GM12878 (cell line): ENCODE data around the gene NTM. TPM values are rescaled to one million over a fixed set of nuclear protein-coding genes. Genes with fewer than 3 reads are reported as not detected.

Experiments used
- ATAC-seq: fragments of 200-7000 bp; cut with Tn5 transposase; 3 replicates; pipeline ENCODE4 v1.9.1; 2020; ENCODE audit warnings: mild to moderate bottlenecking, moderate library complexity
- BruUV-seq: library from RNA; stranded (reverse); fragments of 400-500 nt; replicated peaks from 2 replicates; lab custom pipeline; 2021; lab: Mats Ljungman, UMichigan
- CTCF ChIA-PET: fragments of 300-600 bp; sonication (Branson Sonifier 250); formaldehyde crosslinking; extraction: SDS; loops from one replicate; lab custom pipeline; 2021; ENCODE audit warnings: inconsistent platforms; lab: Yijun Ruan, JAX
- POLR2A ChIA-PET: fragments of 350-600 bp; formaldehyde crosslinking; extraction: SDS; loops from one replicate; lab custom pipeline; 2021; ENCODE audit warnings: inconsistent platforms; lab: Charles Lee
- RAD21 ChIA-PET: fragments of 300-600 bp; sonication (Branson Sonifier 250); formaldehyde crosslinking; loops from one replicate; lab custom pipeline; 2023; ENCODE audit warnings: antibody characterized with exemption; ENCODE audit not compliant: unreplicated experiment; lab: Charles Lee
- SMC1A ChIA-PET: fragments of 300-600 bp; sonication (Branson Sonifier 250); formaldehyde crosslinking; loops from one replicate; lab custom pipeline; 2023; ENCODE audit not compliant: unreplicated experiment, uncharacterized antibody; lab: Charles Lee
- DNase-seq: peaks from one replicate; pipeline ENCODE4 v3.0.0-alpha.2; 2011; ENCODE audit warnings: low read depth, low spot score
- FAIRE-seq: peaks from 3 replicates; lab custom pipeline; 2011; peaks lifted over from hg19 to GRCh38; lab: Jason Lieb, UNC
- H2AFZ ChIP-seq: 2 replicates; pipeline ENCODE4 v1.6.0; 2011; ENCODE audit warnings: low read depth, low read length, control low read depth; ENCODE audit not compliant: control insufficient read depth
- H3K27ac ChIP-seq: 2 replicates; pipeline ENCODE4 v1.5.1; 2011; ENCODE audit warnings: control low read depth; ENCODE audit not compliant: control insufficient read depth, insufficient read depth
- H3K27me3 ChIP-seq, 2 experiments: replicated peaks in 1 of 2; 2 replicates each; pipeline versions ENCODE4 v1.6.0 to v1.6.1; 2011; ENCODE audit warnings: low read length in 1 of 2; ENCODE audit not compliant: control insufficient read depth in 2 of 2, insufficient read depth in 2 of 2
- H3K36me3 ChIP-seq, 2 experiments: 2 replicates each; pipeline ENCODE4 v1.5.1; 2011; ENCODE audit warnings: low read length in 1 of 2; ENCODE audit not compliant: control insufficient read depth in 2 of 2, insufficient read depth in 2 of 2
- H3K4me1 ChIP-seq: 2 replicates; pipeline ENCODE4 v1.6.1; 2011; ENCODE audit warnings: mild to moderate bottlenecking, low read length, moderate library complexity, mixed read lengths; ENCODE audit not compliant: control insufficient read depth, insufficient read depth
- H3K4me2 ChIP-seq: 2 replicates; pipeline ENCODE4 v1.6.0; 2011; ENCODE audit warnings: control low read depth; ENCODE audit not compliant: control insufficient read depth, insufficient read depth
- H3K4me3 ChIP-seq: fragments of 200-600 bp; sonication (generic); 2 replicates; pipeline ENCODE4 v1.5.1; 2016
- H3K79me2 ChIP-seq: 2 replicates; pipeline ENCODE4 v1.6.0; 2011; ENCODE audit warnings: low read length; ENCODE audit not compliant: control insufficient read depth, insufficient read depth
- H3K9ac ChIP-seq: 2 replicates; pipeline ENCODE4 v1.8.0; 2011; ENCODE audit warnings: low read length, control low read depth, mixed read lengths; ENCODE audit not compliant: control insufficient read depth, insufficient read depth
- H3K9me3 ChIP-seq: replicated peaks from 3 replicates; pipeline ENCODE4 v1.5.1; 2011; ENCODE audit warnings: mild to moderate bottlenecking, low read length; ENCODE audit not compliant: control insufficient read depth, insufficient read depth
- H4K20me1 ChIP-seq: 2 replicates; pipeline ENCODE4 v1.6.0; 2011; ENCODE audit not compliant: control insufficient read depth, insufficient read depth
- BHLHE40 ChIP-seq, 2 experiments: fragments of 450-650 bp in 1 of 2; IDR thresholded peaks; 2 replicates each; pipeline ENCODE4 v1.6.1; 2011 to 2017; ENCODE audit warnings: low read depth in 2 of 2, borderline replicate concordance in 1 of 2, improper control_type of control experiment in 1 of 2, low read length in 1 of 2, mild to moderate bottlenecking in 1 of 2
- CHD4 ChIP-seq: fragments of 200-600 bp; sonication (generic); IDR thresholded peaks from 2 replicates; pipeline ENCODE4 v1.6.1; 2016; ENCODE audit warnings: mild to moderate bottlenecking
- E2F4 ChIP-seq: IDR thresholded peaks from 2 replicates; pipeline ENCODE4 v1.6.1; 2012; ENCODE audit warnings: low read depth, low read length, improper control_type of control experiment
- HDGF ChIP-seq: fragments of 450-650 bp; IDR thresholded peaks from 2 replicates; pipeline ENCODE4 v1.6.1; 2016; ENCODE audit warnings: antibody characterized with exemption
- JUNB ChIP-seq: IDR thresholded peaks from 2 replicates; pipeline ENCODE4 v1.6.1; 2016; ENCODE audit warnings: antibody characterized with exemption, mild to moderate bottlenecking
- PAX5 ChIP-seq: IDR thresholded peaks from 2 replicates; pipeline ENCODE4 v1.6.1; 2011; ENCODE audit warnings: low read depth, low read length, borderline replicate concordance
- PAX8 ChIP-seq: fragments of 450-650 bp; IDR thresholded peaks from 2 replicates; pipeline ENCODE4 v1.6.1; 2017; ENCODE audit warnings: mild to moderate bottlenecking, moderate library complexity
- POLR2A ChIP-seq: IDR thresholded peaks from 2 replicates; pipeline ENCODE4 v1.6.1; 2011; ENCODE audit warnings: low read depth, mild to moderate bottlenecking, low read length
- SMC3 ChIP-seq: IDR thresholded peaks from 2 replicates; pipeline ENCODE4 v1.6.1; 2011; ENCODE audit warnings: low read length, improper control_type of control experiment, borderline replicate concordance
- TAF1 ChIP-seq: IDR thresholded peaks from 2 replicates; pipeline ENCODE4 v1.6.1; 2011; ENCODE audit warnings: mild to moderate bottlenecking, low read depth, low read length, borderline replicate concordance
- ZNF207 ChIP-seq: fragments of 450-650 bp; IDR thresholded peaks from 2 replicates; pipeline ENCODE4 v1.6.1; 2014; ENCODE audit warnings: antibody characterized with exemption, mild to moderate bottlenecking, borderline replicate concordance
- ZNF274 ChIP-seq: IDR thresholded peaks from one replicate; pipeline ENCODE4 v1.8.0; 2011; ENCODE audit not compliant: insufficient read length, insufficient read depth
- WGBS: methylation state at CpG from one replicate; pipeline ENCODE4 v1.1.6; 2016; ENCODE audit warnings: low lambda C conversion rate; ENCODE audit not compliant: insufficient replicate concordance, insufficient coverage; ENCODE audit errors: missing lambda C conversion rate; 5-methylcytosine and 5-hydroxymethylcytosine counted together
- in situ Hi-C: fragments of 300-500 bp; cut with MboI; formaldehyde crosslinking; loops from 9 replicates; pipeline ENCODE4 v1.14.3; 2018; ENCODE audit warnings: mixed read lengths
- intact Hi-C: fragments of 100-400 bp; cut with micrococcal nuclease; formaldehyde crosslinking; loops from one replicate; pipeline ENCODE4 v1.14.2; 2022; ENCODE audit not compliant: unreplicated experiment
- polyA plus RNA-seq, 11 experiments: library from polyadenylated mRNA; depleted of rRNA in 4 of 11; unstranded in 6 of 11; stranded (reverse) in 5 of 11; fragments of >200 nt; fragmentation: Nextera tagmentation in 4 of 11; fragmentation: Illumina TruSeq in 1 of 11; extraction: Ambion mirVana in 4 of 11; extraction: Trizol in 1 of 11; gene quantifications; 1 replicate in 1 of 11; 2 replicates in 10 of 11; pipeline versions ENCODE4 v1.2.1 to v1.2.3, GENCODE V29; 2011 to 2016; ENCODE audit warnings: inconsistent platforms in 2 of 11, missing spikeins in 2 of 11, low read depth in 1 of 11
- total RNA-seq, 4 experiments: library from RNA; depleted of rRNA in 3 of 4; stranded (reverse); fragments of >200 nt in 3 of 4; fragmentation: Illumina TruSeq in 1 of 4; extraction: Trizol in 1 of 4; gene quantifications; 2 replicates each; pipeline versions ENCODE4 v1.2.1 to v1.2.3, GENCODE V29; 2013 to 2021

Gene NTM
- total and polyA plus RNA-seq, 10 of the 15 experiments (the other 5 are each of a cell fraction or from before 2014, with no cell fraction given): not detected

- TF ChIP-seq E2F4: no peak
- TF ChIP-seq ZNF274: no peak
- TF ChIP-seq SMC3: no peak
- TF ChIP-seq CHD4: no peak
- TF ChIP-seq ZNF207: no peak
- TF ChIP-seq, all 136 proteins: peak for 0
Measured at GRCh38 chr11:131386408-131386807, 16.0 kb downstream of the NTM start (continued).

- RAD21 ChIA-PET: no interaction called here
- H3K9ac ChIP-seq: no peak overlapping the region
- in situ Hi-C loops: no loop called here
- FAIRE-seq (no peak), DNase-seq (no peak)
- no peak overlapping the region for H2AFZ ChIP-seq
- no peaks in the 10 kb centered on the region for H3K79me2 ChIP-seq
- no peaks in the 10 kb centered on the region for H4K20me1 ChIP-seq
- H3K27ac ChIP-seq: no peak overlapping the region
- WGBS: 2% methylated on average over 3 of the region's 3 CpGs
- POLR2A ChIA-PET: no interaction called here
- TF ChIP-seq BHLHE40 (IDR thresholded peaks at IDR 0.05; ENCODE audit: borderline replicate concordance in 1 of 2, low read depth in 2 of 2, low read length in 1 of 2) (no peak), HDGF (no peak), PAX5 (no peak), PAX8 (no peak), POLR2A (no peak), TAF1 (no peak), JUNB (no peak)
- TF ChIP-seq, all 136 proteins: peak for 0
- Histone ChIP-seq H3K4me3 (no peak overlapping the region), H3K4me2 (no peak overlapping the region), H3K4me1 (no peaks in the 10 kb centered on the region), H3K36me3 (no peaks in the 10 kb centered on the region), H3K27me3 (no peaks in the 10 kb centered on the region; a peak in 1 of 4 replicates), H3K9me3 (no peaks in the 10 kb centered on the region)
- SMC1A ChIA-PET: no interaction called here
- no peak for ATAC-seq
- CTCF ChIA-PET: no interaction called here
- intact Hi-C loops: no loop called here
- BruUV-seq: no TSS peak
Measured at GRCh38 chr11:131388030-131388429, 17.6 kb downstream of the NTM start.
